Ovary (tissue), 9 donors: ENCODE data around the gene ATP6V1G2. TPM values are rescaled to one million over a fixed set of nuclear protein-coding genes. Genes with fewer than 3 reads are reported as not detected.
"Not testable (repeated sequence)": the region's sequence is repeated elsewhere in the genome, so short reads cannot be mapped to it uniquely, and the experiment has no call there.

Source experiments
- DNase-seq, 5 donors: peaks; one replicate each; pipeline ENCODE4 v3.0.0-alpha.2; 2019 to 2020
- H3K27ac ChIP-seq, 2 donors: fragments of 200-600 bp; one replicate each; pipeline versions ENCODE4 v1.5.1 to v1.8.0; 2019 to 2022
- H3K27me3 ChIP-seq: fragments of 200-600 bp; one replicate; pipeline ENCODE4 v1.8.0; 2022
- H3K36me3 ChIP-seq: fragments of 200-600 bp; sonication (generic); one replicate; pipeline ENCODE4 v1.5.1; 2019
- H3K4me1 ChIP-seq: one replicate; pipeline ENCODE4 v1.8.1; 2013; ENCODE audit warnings: mild to moderate bottlenecking, moderate library complexity; ENCODE audit not compliant: insufficient read depth
- H3K4me3 ChIP-seq: fragments of 200-600 bp; sonication (generic); one replicate; pipeline ENCODE4 v1.5.1; 2017
- H3K9me3 ChIP-seq, 2 donors: fragments of 200-600 bp in 1 of 2; sonication (generic) in 1 of 2; one replicate each; pipeline versions ENCODE4 v1.5.1 to v1.8.1; 2013 to 2019; ENCODE audit warnings: mild to moderate bottlenecking in 1 of 2, moderate library complexity in 1 of 2
- EP300 ChIP-seq: sonication (generic); formaldehyde crosslinking; IDR thresholded peaks from one replicate; pipeline ENCODE4 v1.6.1; 2017; ENCODE audit warnings: antibody characterized with exemption
- POLR2A ChIP-seq: fragments of 450-650 bp; IDR thresholded peaks from one replicate; pipeline ENCODE4 v1.6.1; 2017; ENCODE audit warnings: antibody characterized with exemption, mild to moderate bottlenecking, moderate library complexity
- WGBS, 3 donors: extraction: QIAGEN DNeasy Blood & Tissue Kit in 1 of 3; methylation state at CpG; one replicate each; pipeline versions ENCODE4 v1.1.5 to v1.1.7; 2013 to 2017; 5-methylcytosine and 5-hydroxymethylcytosine counted together
- intact Hi-C, 4 donors: fragments of 100-400 bp; cut with DNase I; formaldehyde crosslinking; loops; one replicate each; pipeline versions ENCODE4 v1.11.0 to v1.15.1; 2022 to 2023
- polyA plus RNA-seq, 2 donors: library from polyadenylated mRNA; stranded (reverse); fragments of 200-250 nt in 1 of 2; fragments of 350-450 nt in 1 of 2; fragmentation: Illumina TruSeq in 1 of 2; extraction: RNeasy Lipid Tissue Mini Kit (QIAGEN cat#74804) in 1 of 2; gene quantifications; one replicate each; pipeline ENCODE4 v1.2.3, GENCODE V29; 2013 to 2014
- total RNA-seq, 7 donors: library from RNA; depleted of rRNA in 2 of 7; stranded (reverse); fragments of >200 nt in 2 of 7; fragmentation: NEBNext Ultra II Directional in 3 of 7; extraction: Animal tissue kit (Norgen Biotek cat#: 25700) in 3 of 7; gene quantifications; one replicate each; pipeline versions ENCODE4 v1.1.0 to v1.2.4, GENCODE V29; 2016 to 2023
- TF ChIP-seq, protein P1 (sequence below), 3 donors: fragments of 450-650 bp in 2 of 3; fragments of 200-600 bp in 1 of 3; IDR thresholded peaks; one replicate each; pipeline versions ENCODE4 v1.5.1 to v1.8.0; 2016 to 2022; ENCODE audit warnings: antibody characterized with exemption in 3 of 3, mild to moderate bottlenecking in 1 of 3
- donor health status: DM: no; HTN: no; CAD: no; lungs with moderate emphysema.
- donor health status: DM: no; HTN: no; CAD: no.
- donor health status: Bipolar disorder and iron deficiency.
- donor health status: DM: yes; HTN: yes; CAD: no.
- donor health status: DM: no; HTN: no; CAD: no.
- donor health status: DM: yes; HTN: yes; CAD: no.

Gene ATP6V1G2
- total and polyA plus RNA-seq, 9 donors: 0.93 to 9.3 (median 2.5) TPM

DNA sequence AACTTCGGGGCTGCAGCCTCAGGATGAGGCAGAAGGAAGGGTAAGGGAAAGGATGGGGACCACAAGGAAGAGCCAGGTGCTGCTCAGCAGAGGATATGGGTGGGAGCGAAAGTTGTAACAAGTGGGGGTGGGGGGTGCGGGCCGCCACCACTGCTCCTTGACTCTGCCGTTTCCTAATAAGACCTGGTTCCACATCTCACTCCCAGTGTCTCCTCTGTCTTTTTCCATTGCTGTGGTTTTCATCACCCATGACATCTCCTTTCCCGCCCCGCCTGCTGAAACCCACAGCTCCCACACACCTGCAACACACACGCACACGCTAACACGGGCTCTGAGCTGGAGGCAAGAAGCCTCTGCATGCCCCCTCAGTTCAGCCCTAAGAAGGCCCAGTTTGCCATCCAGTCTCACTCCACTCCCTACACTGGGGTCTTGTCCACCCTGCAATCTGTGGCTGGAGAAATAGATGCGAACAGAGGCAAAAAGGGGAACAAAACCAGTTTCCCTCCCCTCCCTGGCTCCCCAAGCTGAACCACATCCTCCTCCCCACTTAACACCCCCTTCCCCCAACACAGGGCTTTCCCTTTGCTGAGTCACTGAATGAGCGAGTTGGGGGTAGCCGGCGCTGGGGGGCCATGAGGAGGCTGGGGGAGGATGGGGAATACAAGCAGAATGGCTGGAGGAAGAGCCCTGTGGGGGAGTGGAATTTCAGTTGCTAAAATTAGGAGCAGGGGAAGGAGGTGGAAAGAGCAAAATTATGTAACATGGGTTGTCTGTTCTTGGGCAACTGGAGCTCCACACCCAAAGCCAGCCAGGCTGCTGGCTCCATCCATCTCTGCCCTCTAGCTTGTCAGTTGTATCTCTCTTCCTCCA, 12.5 kb upstream of the ATP6V1G2 start:
- intact Hi-C loops: no loop called here
- Histone ChIP-seq H3K4me3 (no peak overlapping the region), H3K27me3 (no peaks in the 10 kb centered on the region), H3K36me3 (no peaks in the 10 kb centered on the region), H3K27ac (no peak overlapping the region), H3K9me3 (no peaks in the 10 kb centered on the region), H3K4me1 (no peaks in the 10 kb centered on the region)
- no peak for DNase-seq
- WGBS, 3 donors: 70 to 81% (median 77%) methylated on average over 14 of the region's 14 CpGs
- TF ChIP-seq EP300: no peak
- TF ChIP-seq, protein P1, sequence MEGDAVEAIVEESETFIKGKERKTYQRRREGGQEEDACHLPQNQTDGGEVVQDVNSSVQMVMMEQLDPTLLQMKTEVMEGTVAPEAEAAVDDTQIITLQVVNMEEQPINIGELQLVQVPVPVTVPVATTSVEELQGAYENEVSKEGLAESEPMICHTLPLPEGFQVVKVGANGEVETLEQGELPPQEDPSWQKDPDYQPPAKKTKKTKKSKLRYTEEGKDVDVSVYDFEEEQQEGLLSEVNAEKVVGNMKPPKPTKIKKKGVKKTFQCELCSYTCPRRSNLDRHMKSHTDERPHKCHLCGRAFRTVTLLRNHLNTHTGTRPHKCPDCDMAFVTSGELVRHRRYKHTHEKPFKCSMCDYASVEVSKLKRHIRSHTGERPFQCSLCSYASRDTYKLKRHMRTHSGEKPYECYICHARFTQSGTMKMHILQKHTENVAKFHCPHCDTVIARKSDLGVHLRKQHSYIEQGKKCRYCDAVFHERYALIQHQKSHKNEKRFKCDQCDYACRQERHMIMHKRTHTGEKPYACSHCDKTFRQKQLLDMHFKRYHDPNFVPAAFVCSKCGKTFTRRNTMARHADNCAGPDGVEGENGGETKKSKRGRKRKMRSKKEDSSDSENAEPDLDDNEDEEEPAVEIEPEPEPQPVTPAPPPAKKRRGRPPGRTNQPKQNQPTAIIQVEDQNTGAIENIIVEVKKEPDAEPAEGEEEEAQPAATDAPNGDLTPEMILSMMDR (IDR thresholded peaks at IDR 0.05): no peak
- no peak for TF ChIP-seq POLR2A

DNA sequence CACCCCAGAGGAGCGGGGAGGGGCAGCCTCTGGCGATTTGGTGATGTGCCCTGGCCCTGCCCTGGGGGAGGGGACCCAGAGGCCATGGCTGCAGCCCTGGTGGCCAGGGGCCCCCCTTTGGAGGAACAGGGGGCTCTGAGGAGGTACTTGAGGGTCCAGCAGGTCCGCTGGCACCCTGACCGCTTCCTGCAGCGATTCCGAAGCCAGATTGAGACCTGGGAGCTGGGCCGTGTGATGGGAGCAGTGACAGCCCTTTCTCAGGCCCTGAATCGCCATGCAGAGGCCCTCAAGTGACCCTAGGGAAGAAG, 11.9 kb upstream of the ATP6V1G2 start:
- Histone ChIP-seq H3K4me3 (no peak overlapping the region), H3K27ac (no peak overlapping the region), H3K9me3 (no peaks in the 10 kb centered on the region), H3K27me3 (no peaks in the 10 kb centered on the region), H3K36me3 (no peaks in the 10 kb centered on the region), H3K4me1 (no peaks in the 10 kb centered on the region)
- no peak for DNase-seq
- WGBS, 3 donors: 82 to 88% (median 84%) methylated on average over 8 of the region's 8 CpGs
- TF ChIP-seq POLR2A: no peak
- intact Hi-C loops: no loop called here

DNA sequence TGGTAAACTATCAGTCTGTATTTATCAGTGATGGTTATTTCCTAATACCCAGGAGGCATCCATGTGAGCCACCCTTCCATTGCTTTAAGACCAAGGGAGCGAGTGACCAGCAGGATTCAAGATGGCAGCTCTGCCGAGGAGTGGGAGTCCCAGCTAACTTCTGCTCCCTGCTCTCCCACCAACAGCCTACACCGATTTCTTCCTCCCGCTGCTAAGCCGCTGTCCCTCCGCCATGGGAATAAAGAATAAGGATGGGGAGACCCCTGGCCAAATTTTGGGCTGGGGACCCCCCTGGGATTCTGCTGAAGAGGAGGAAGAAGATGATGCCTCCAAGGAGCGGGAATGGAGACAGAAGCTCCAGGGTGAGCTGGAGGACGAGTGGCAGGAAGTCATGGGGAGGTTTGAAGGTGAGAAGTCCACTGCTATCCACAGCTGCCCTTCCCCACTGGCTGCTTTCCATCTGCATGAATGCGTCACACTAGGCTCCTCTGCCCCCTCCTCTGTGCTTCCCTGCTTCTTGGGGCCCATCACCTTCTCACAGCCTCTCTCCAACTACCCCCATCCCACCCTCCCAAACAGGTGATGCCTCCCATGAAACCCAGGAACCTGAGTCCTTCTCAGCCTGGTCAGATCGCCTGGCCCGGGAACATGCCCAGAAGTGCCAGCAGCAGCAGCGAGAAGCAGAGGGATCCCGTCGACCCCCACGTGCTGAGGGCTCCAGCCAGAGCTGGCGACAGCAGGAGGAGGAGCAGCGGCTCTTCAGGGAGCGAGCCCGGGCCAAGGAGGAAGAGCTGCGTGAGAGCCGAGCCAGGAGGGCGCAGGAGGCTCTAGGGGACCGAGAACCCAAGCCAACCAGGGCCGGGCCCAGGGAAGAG, 11.3 kb upstream of the ATP6V1G2 start:
- 75 to 78% (median 76%) methylated on average over 24 of the region's 24 CpGs for WGBS, 3 donors
- DNase-seq: no peak
- TF ChIP-seq, protein P1 (IDR thresholded peaks at IDR 0.05): no peak
- no peak for TF ChIP-seq POLR2A
- no peak for TF ChIP-seq EP300
- Histone ChIP-seq H3K36me3 (no peaks in the 10 kb centered on the region), H3K4me1 (no peaks in the 10 kb centered on the region), H3K9me3 (no peaks in the 10 kb centered on the region), H3K27me3 (no peaks in the 10 kb centered on the region), H3K27ac (no peak overlapping the region), H3K4me3 (no peak overlapping the region)
- intact Hi-C loops: no loop called here

DNA sequence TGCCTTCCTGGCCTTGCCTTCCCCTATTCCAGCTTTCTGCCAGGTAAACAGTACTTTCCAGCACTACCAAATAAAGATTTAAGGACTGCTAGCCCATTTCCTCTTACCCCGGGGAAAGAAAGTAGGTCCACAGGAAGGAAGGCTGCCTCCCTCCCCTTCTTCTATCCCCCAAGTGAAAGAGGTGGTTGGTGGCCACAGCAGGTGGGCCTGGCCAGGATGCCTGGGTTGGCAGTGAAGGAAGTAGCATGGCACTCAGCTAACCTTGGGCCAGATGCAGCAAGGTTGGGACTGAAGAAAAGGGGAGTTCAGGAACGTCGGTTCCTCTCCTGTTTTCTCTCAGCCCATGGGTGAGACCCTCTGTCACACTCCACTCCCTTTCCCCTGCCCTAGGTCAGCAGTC, 9.9 kb upstream of the ATP6V1G2 start:
- H3K27me3 ChIP-seq: no peaks in the 10 kb centered on the region
- no peak overlapping the region for H3K27ac ChIP-seq
- H3K4me3 ChIP-seq: no peak overlapping the region
- DNase-seq: peak in 1 of 5 donors; percentile 7
- H3K36me3 ChIP-seq: no peaks in the 10 kb centered on the region
- no peaks in the 10 kb centered on the region for H3K4me1 ChIP-seq
- H3K9me3 ChIP-seq: no peaks in the 10 kb centered on the region
- 76 to 78% (median 76%) methylated on average over 3 of the region's 3 CpGs for WGBS, 3 donors
- intact Hi-C loops: no loop called here
- TF ChIP-seq POLR2A (no peak), EP300 (no peak)
- TF ChIP-seq, protein P1 (IDR thresholded peaks at IDR 0.05): no peak

GRCh38 chr6:31551371-31551770, 5.0 kb upstream of the ATP6V1G2 start:
- H3K4me3 ChIP-seq, H3K4me1 ChIP-seq, H3K9me3 ChIP-seq, H3K27ac ChIP-seq, H3K36me3 ChIP-seq, intact Hi-C loops, H3K27me3 ChIP-seq: not testable (repeated sequence)
- DNase-seq: peak in 1 of 5 donors; percentile 38
- 67 to 73% (median 72%) methylated on average over 5 of the region's 5 CpGs for WGBS, 3 donors
